Fibroblast of peridontal ligament (primary cell): ENCODE measurements around the gene STX8.
A peak's percentile ranks its signal among the peaks of the same experiment; 100 is the strongest.

Experiments
- DNase-seq: peaks from one replicate; pipeline ENCODE4 v3.0.0-alpha.2; 2010; ENCODE audit errors: extremely low read depth

Gene STX8

DNA sequence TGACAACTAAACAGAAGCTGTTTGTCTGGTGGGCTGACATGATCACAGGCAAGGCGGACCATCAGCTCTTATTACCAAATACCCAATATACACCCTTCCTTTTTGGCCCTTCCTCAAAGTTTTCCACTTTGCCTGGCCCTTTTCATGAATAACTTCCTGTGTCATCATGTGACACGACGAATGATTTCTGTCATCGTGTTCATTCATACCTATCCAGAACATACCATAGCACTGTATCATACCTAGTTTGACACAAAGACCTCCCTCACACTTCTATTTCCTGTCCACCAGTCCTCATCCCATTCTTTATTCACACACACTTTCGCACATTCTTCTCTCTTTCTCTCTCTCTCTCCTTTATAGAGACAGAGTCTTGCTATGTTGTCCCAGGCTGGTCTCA is 131.8 kb downstream of the STX8 start:
- DNase-seq, result no peak

DNA sequence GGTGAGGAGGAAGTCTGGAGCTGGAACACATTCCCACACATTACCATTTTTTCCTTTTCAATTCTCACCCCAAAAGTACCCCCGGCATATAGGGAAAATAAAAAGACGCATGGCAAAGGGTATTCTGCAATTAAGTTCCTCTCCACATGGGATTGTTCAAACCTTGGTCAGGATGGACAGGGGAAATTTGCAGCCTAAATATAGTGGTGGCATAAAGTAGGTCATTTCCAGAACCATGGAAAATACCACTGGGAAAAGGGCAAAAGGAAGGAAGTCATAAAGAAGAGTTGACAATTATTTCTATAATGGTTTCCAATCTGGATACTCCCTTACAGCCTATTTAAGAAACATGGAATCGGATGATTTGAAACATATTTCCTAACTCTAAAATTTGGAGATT is 135.8 kb downstream of the STX8 start:
- DNase-seq, result no peak

DNA sequence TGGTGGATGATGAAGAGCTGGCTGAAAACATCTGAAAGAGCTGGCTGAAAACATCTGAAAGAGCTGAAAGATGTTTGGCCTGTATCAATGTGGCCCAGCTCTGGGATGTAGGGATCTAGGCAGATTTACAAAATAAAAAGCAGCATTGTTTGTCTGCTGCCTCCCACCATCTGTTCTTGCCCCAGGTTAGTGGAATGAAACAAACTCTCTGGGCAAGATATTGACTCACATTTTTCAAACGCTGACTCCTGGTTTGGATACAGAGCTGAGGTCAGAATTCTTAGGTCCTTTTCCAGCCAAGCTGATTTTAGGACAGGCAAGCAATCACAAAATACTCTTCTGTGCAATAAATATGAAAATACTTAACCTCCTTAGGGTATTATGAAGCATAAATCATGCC is 139.0 kb downstream of the STX8 start:
- DNase-seq, result peak; percentile 34

DNA sequence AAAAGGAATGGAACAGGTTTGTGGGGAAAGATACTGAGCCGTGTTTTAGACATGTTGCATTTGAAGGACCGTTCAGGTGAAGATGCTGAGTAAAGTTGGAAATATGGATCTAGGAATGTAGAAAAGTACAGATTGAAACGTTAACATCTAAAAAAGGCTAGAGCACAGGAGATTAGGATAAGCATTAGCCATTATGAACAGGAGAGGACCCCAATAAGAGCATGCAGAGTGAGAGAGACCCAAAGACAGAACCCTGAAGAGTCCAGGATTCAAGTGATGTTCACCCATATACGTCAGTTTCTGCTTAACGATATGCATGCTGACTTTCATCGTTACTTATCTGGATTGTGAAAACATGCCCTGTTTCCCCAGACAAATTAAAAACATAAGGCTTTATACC is 140.5 kb downstream of the STX8 start:
- DNase-seq, result no peak

DNA sequence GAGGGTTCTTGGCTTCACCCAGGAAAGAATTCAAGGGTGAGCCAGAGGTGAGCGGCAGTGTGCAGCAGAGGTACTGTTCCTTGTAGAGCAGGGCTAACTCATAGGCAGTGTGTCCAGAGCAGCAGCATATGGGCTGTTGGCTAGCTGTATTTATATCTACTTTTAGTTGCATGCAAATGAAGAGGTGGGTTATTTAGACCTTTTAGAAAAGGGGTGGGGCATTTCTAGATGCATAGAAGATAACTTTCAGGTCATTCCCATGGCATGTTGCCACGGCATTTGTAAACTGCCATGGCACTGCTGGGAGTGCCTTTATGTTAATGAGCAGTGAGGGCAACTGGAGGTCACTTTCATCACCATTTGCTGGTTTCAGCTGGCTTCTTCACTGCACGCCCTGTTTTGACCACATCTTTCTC is 141.0 kb downstream of the STX8 start:
- DNase-seq, result no peak

DNA sequence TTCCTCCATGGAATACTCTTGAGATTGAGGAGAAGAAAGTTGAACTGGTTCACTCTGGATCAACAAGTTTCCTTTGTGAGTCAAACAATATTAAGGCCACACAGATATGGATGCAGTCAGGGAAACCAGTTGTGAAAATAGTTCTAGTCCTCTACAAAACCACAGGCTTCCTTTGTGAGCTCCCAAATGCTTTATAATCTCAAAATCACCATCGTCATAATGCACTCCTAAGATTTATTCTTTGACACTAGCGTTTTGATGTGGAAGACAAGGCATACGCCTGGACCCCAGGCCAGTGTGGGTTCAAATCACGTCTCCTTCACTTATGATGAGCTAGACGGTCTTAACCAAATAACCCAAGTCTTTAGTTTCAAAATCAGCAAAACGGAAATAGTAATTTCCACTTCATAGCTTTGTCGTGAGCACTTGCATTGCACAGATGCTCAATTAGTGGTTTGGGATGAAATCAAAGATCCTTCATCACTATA is 142.6 kb downstream of the STX8 start:
- DNase-seq, result peak; percentile 68

DNA sequence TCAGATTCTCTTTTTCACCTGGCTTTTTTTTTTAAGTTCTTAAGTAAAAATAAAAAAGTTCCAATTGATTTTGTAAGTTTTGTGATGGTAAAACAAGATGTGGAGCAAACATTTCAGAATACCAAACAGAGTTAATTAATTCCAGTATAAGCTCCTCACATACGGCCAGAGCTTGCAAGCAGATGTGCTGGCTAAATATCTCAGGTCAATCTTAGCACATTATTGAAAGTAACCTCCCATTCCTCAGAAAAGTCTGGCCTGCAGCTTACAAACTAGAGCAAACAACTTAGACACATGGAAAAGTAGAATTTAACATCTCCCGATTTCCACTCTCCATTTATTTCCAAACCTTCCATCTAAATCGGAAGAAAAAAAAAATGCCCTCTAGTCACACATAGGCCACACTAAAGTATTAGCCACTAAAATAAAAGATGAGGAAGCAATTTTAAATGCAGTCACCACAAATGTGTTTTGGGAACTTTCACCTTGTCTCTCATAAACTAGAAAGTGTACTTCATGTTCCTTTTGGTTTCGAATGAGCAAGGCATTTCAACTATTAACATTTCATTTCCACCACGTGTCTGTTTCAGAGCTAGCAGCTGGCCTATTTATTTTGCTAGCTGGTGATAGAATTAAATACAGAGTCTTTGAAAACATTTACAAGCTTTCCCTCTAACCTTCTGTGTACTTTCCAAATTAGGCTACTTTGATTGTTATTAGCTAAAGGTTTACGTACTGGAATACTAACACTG is 143.3 kb downstream of the STX8 start:
- peak; percentile 26 for DNase-seq

DNA sequence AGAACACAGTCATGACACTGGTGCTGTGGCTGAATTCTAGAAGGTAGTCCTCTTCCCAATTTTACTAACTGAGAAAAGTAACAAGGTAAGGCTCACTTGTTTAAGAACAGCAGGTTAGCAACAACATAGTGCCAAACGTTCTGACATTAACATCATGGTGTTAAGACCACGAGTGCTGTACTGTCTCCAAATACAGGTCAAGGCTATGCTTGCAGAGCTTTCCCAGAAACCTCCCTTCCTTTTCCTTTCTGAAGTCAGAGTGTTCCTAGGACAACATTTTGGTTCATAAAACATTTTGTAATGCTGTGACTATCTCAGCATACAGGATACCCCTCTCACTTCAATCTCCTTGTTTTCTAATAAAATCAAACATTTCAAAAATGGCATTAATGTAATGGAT is 144.0 kb downstream of the STX8 start:
- no peak for DNase-seq

DNA sequence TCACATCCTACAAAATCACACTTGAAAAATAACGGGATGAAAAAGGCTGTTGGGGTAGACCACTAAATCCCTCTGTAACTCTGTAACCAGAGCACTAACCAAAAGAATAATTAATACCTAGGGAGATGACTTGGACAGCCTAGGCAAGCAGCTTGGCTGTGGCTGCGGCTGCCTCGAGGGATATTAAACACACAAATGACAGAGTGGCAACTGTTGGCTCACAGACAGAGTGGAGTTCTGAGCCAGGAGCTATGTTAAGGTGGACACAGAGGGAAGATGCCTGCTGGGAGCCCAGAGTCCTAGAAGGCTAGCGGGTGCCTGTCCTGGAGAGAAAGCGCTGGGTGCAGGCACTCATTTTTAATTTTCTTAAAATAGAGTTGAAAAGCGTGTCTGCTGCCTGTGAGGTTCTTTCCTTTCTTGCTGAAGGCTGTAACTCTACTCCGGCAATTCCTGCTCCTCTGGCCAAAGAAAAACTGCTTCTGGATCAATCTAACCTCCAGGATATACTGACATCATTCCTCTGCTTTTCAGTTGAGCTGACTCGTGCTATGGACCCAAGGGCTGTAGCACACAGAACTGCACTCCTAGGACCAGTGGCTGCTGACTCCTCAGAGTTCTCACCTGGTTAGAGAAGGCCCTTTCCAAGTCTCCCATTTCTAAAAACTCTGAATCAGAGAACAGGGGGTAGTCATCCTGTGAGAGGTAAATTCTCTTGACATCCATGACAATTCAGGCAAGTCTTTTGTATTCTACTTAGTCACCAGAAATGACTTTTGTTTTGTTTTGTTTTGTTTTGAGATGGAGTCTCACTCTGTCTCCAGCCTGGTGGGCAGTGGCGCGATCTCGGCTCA is 147.9 kb downstream of the STX8 start:
- DNase-seq, result peak; percentile 51

DNA sequence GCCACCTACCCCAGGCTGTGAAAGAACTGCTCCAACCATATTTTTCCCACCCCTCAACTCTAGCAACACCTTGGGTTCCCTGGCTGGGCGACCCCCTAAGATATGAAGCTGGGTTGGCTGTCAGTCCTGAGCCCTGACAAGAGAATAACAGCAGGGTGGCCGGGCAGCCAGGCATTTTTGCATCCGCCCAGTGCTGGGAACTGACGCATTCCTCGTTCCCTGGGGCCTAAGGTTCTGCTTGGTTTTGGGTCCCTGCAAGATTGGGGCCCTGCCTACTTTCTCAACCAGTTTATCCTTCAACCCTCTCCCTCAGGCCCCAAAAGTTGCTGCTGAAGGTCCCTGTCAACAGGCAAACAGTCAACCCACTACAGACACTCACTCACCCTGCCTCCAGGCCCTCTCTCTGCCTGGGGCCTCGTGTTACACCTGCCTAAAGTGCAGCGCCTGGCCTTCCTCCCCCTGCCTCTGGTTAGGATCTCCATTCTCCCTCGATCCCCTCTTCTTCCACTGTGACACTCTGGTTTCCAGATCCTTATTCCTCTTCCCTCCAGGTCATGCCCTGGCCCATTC is 151.5 kb downstream of the STX8 start:
- no peak for DNase-seq

DNA sequence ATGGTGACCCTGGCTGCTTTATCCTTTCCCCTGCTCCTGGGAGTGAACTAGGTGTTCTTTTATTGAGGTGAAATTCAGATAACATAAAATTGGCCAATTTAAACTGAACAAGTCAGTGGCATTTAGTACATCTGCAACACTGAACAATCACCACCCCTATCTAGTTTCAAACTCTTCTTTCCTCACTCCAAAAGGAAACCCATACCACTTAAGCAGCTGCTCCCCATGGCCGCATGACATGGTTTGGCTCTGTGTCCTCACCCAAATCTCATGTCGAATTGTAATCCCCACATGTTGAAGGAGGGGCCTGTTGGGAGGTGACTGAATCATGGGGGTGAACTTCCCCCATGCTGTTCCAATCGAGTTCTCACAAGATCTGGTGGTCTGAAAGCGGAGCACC is 154.1 kb downstream of the STX8 start:
- no peak for DNase-seq

DNA sequence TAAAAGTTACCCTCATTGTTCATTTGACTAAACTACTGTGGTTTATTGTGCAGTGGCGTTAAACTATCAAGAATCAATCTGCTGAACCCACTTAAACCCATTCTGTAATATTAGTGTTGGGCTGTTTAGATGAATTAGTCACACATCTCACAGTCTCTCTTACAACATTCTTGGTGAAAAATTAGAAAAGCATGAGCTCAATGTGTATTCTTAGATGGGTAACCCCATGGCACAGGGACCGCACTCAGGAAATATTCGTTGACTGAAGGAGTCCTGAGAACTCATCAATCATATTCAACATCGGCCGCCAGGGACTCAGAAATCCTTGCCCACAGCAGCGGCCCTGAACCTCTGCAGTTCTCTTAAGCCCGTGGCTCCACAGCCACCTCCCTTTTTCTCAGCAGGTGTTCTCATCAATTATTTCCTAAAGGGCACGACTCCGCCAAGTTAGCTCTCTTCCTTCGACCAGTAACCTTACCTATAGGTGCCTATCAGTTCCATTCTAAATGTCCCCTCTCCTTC is 155.6 kb downstream of the STX8 start:
- DNase-seq, result no peak

DNA sequence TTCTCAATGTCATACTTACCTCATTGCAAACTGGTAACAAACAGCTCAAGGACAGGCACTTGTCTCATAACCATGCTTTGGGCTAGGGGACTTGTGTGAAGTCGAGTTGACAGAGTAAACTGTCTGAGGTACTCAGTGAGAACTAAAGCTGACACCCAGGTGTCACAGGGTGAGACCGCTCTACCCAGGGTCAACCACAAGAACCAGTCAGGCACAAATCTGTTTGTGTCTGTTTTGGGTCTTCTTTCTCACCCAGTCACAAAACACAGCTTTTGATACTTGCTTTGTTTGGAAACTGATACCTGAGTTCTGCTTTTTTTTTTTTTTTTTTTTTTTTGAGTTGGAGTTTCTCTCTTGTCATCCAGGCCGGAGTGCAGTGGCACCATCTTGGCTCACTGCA is 161.1 kb downstream of the STX8 start:
- no peak for DNase-seq

DNA sequence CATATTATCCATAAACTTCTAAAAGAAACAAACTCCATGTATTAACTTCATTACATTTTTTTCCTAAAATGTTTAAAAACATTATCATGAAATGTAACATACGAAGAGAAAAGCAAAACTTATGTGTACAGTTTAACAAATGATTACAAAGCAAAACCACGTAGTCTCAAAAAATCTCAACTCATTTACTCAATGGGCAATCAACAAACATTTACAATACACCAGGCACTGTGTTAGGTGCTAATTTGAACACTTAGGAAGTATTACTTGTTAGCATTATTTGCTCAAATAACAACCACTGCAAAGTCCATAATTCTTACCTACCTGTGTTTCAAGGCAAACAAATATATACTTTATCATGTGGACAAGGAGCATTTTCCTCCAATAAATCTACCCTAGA is 164.9 kb downstream of the STX8 start:
- no peak for DNase-seq

DNA sequence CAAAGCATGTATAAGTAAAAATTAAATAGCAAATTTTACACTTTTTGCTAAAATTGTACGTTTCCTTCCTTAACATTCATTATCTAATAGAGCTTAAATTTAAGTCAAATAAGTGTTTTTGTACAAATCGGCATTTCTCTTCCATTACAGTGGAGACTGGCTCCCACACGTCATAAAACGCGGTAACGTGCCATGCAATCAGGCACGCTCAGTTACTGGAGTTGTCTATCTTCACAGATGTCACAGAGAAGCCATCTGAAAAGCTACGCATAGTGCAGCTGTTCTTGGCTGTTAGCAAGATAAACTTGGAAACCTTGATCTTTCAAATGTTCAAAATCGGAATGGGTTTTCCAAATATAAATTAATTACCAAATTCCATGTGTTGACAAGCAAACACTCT is 165.3 kb downstream of the STX8 start:
- DNase-seq, result no peak

DNA sequence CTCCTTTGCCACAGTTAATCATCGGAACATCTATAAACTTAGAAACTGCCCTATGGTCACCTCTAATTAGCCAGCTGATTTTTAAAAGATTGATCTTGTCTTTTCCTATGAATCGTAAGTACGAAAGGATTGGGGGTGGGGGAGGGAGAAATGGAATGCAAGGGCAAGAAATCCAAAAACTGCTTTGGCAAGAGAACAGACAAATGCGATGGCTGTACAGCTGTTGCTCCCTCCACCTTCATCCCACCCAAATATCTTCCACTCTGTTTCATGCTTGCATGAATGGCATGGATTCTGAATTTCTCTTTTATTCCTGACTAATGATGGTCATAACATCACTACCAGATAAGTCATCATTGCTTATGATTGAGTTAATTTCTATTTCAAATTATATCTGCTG is 165.7 kb downstream of the STX8 start:
- DNase-seq, result no peak

DNA sequence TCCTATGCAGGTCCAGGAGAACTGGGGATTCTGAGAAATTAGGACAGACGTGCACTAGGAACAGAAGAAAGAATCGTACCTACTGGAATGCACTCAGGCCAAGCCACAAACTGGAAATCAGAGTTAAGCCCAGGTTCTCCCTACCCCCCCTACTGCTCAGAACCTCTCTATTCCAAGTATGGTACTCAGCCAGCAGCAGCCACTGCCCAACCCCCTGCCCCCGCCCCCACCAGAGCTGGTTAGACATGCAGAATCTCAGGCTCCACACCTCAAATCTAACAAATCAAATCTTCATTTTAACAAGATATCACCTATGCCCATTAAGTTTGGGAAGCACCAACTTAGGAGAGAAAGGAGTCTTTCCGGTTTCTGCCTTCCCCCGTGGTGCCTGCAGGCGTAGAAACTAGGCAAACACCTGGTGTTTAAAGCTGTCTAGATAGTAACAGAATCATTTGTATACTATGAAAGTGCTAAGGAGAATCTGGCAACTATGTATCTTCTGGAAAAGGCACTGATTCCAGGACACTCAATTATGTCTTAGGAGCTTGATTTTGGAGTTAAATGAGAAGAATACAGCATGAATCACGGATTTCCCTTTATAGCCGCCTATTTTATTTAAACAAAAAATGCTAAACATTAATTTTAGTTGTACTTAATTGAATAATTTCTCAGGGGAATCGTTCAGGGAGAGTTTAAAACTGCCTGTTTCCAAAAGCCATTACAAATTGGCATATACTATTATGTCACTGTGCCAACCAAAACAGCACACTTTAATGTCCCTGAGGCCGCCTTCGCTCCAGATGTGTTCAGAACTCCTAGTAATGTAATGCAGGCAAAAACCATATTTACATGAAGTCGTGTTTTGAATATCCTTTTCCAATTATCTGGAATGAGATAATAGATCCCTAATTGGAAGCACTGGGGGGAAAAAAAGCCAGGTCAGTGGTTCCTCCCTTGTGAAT is 166.5 kb downstream of the STX8 start:
- no peak for DNase-seq

DNA sequence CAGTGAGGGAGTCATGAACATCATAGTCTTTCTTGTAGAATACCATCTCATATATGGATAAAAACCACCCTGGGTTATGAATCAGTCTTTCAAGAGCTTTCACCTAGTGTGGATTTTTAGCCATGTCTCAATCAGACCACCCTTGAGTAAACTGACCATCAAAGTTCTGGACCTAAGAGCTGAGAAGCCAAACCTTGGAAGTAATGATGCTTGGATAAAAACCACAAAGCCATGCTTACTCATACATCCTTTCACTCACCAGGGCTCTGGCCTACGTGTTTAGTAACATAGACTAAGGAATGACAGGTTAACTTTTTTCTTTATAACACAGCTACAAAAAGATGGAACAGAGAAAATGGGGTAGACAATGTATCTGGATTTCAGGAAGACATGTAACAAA is 167.2 kb downstream of the STX8 start:
- DNase-seq, result peak; percentile 15

DNA sequence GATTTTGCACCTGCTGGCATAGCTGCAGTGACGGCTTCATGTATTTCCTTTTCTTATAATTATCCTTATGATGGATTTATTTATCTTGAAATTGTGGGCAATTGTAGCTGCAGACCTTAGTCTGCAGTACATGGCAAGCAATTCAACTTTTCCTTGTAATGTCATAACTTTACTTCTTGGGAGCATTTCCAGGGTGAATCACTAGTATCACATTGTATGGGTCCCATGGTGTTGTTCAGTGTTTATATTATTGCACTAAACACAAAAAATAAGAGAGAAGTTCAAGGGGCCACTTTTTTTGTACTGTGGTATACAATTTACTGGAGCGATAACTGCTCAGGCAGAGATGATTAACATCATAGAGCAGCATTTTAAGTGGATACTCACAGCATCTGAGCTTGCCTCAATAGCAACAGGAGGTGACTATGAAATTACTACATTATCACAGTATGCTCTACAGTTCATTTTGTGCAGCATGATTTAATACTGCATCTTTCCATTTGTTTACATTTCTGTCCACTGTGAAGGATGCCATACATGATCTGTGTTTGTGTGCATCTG is 169.5 kb downstream of the STX8 start:
- DNase-seq, result peak; percentile 37

DNA sequence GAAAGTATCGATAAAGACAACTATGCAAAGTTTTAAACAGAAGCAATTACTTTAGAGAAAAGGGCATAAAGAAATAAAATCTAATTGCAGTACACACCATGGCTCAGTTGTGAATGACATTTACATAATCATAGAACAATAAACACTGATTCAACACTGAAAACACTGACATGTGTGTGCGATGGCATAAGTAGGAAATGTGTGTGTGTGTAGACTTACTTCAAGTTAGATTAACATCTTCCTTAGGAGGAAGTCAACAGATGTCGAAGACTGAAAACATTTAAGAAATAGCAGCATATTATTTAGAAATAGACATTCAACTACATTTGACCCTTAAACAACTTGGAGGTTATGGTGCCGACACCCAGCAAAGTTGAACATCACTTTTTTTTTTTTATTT is 172.4 kb downstream of the STX8 start:
- no peak for DNase-seq

DNA sequence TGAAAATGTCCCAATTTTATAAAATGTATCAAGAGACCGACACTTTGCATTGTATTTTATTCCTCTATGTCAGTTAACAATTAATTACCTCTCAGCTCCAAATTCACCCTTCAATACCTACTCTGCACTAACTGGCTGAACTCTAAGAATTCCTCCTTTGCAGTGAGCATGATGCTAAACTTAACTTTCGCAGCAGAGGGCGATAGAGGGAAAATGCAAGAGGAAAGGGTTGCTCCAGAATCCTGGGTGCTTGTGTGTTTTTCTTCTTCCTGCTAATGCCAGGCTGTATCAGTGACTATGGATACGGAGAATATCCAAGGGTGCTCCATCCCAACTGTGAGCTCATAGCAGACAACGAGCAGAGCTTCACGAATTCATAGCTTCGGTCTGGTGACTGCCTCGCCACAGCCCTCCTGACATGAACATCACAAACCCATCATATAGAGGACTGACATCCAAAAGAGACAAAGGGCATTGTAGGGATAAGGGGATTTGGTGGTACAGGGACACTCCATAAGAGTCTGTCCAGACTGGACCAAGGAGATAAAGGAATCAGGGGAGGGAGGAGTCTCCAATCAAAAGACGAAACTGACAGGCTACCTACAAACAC is 172.9 kb downstream of the STX8 start:
- peak; percentile 33 for DNase-seq
